GM12801 (cell line): ENCODE data around the gene SLC25A47.

Source experiments
- TF ChIP-seq, protein P1 (sequence below): IDR thresholded peaks from one replicate; pipeline ENCODE4 v1.5.1; 2011; ENCODE audit warnings: control low read depth; ENCODE audit not compliant: insufficient read length; ENCODE audit errors: extremely low read depth

SLC25A47 gene

DNA sequence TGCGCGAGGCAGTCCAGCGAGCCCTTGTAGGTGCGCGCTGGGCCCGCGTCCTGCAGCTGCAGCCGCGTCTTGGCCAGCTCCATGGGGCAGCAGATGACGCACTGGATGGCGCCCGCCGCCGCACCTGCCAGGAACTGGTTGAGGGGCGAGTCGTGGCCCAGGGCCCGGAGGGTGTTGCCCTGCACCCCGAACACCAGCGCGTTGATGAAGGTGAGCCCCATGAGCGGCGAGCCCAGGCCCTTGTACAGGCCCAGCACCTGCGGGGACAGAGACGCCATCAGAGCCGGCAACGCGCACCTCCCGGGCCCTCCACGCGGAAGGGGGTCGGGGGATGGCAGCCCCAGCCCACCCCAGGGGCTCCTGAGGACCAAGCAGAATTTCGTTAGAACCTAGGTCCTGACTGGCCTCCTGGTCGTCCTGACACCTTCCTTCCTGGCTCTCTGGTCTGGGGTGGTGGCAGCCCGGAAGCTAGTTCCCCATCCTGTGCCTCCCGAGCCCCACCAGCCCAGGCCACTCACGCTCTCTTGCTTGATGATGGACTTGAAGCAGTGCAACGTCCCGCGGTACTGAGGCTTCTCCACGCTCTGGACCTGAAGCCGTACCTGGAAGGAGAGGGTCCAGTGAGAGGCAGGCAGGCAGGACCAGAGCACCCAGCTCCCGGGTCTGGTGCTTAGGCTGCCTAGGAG, 30.2 kb upstream of the SLC25A47 start:
- TF ChIP-seq, protein P1, sequence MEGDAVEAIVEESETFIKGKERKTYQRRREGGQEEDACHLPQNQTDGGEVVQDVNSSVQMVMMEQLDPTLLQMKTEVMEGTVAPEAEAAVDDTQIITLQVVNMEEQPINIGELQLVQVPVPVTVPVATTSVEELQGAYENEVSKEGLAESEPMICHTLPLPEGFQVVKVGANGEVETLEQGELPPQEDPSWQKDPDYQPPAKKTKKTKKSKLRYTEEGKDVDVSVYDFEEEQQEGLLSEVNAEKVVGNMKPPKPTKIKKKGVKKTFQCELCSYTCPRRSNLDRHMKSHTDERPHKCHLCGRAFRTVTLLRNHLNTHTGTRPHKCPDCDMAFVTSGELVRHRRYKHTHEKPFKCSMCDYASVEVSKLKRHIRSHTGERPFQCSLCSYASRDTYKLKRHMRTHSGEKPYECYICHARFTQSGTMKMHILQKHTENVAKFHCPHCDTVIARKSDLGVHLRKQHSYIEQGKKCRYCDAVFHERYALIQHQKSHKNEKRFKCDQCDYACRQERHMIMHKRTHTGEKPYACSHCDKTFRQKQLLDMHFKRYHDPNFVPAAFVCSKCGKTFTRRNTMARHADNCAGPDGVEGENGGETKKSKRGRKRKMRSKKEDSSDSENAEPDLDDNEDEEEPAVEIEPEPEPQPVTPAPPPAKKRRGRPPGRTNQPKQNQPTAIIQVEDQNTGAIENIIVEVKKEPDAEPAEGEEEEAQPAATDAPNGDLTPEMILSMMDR: no peak

DNA sequence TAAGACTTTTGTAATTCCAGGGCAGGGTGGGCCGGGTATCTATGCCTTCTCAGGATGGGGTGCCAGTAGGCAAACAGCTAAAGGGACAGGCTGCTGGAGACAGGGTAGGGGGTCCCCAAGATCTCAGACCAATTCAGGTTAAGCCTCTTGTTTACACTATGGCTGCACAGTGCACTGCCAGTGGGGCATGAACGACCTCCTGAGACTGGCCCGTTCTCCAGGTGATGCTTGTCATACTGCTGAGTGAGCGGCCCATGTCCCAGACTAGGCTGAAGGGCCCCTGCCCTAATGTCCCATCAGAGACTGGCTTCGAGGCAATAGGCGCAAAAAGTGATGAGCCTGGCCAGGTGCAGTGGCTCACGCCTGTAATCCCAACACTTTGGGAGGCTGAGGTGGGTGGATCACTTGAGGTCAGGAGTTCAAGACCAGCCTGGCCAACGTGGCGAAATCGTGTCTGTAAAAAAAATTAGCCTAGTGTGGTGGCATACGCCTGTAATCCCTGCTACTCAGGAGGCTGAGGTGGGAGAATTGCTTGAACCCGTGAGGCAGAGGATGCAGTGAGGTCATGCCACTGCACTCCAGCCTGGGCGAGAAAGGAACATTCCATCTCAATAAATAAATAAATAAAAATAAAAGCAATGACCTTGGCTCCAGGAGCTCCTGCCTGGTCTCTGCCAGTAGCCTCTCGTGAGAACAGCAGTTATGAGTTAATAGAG, 29.5 kb upstream of the SLC25A47 start:
- TF ChIP-seq, protein P1: no peak

DNA sequence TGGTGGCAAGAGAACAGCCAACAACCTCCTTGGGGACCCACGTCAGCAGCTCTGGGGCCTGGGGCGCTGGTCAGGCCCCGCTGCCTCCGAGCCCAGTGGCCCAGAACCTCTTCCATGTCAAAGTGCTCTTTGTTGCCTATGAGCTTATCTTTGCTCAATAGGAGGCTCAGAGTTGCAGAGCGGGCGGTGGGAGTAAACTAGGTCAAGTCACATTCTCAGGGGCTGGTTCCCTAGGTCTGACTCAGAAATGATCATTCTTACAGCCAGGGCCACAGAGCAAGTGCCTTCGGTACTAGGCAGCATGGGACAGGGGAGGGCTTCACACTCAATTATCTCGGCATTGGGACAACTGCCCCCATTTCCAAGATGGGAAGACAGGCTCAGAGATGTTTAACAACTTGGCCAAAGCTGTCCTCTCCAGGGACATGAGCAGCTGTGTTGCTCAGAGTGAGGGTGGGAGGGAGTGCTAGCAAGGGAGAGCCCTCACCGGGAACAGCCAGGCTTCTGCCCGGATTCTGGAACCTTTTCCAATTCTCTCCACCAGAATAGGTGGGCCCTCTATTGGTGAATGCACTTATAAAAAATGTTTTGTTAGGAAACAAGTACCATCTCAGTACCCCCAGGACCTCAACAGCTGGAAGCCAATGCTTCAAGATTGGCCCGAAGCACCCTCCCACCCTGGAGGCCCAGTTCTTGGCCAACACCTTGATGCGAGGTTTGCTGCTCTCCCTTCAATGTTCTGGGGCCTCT, 28.8 kb upstream of the SLC25A47 start:
- TF ChIP-seq, protein P1: no peak

DNA sequence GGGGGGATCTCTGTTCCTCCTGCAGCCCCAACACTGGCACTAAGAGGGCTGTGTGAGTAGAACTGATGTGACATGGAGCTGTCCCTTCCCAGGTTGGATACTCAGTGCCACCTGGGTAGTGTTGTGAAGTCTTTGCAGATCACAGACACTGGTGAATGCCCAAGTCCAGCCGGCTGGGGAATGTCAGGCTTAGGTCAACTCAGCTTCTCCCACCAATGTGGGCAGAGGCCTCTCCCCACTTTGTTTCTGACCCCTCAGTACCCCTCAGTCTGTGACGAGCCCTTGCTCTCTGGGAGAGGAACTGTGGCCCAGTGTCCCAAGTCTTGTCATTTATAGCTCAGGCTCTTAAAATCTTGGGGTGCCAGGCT, 28.2 kb upstream of the SLC25A47 start:
- TF ChIP-seq, protein P1: no peak

DNA sequence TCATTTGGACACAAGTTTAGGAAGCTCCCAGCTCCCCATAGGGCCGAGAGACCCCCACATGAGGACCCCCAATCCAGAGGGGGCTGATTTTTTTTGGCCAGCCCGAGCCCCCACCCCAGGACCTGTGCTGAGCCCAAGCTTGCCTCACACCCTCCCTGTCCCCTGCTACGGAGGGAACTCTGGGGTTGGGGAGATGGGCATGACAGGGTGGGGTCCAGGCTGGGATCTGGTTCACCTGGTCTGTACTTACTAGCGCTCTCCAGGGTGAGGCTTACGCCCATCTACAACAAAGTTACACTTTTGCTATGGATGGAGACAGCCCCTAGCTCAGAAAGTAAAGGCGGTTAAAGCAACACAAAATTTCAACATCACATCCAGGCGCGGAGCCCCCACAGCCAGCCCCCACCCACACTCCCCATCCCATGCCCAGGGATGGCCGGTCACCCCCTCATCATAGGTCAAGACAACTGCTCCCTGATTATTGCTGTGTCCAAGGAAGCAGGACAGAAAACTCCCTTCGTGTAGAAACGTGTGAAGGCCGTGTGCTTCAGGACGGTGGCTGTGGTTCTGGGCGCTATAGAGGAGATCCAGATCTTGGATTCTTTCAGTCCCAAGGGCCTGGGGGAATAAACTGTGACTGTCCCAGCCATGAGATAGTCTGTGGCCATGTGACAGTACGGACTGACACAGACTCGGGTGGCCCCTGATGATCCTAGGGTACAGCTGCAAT, 27.6 kb upstream of the SLC25A47 start:
- TF ChIP-seq, protein P1: no peak

DNA sequence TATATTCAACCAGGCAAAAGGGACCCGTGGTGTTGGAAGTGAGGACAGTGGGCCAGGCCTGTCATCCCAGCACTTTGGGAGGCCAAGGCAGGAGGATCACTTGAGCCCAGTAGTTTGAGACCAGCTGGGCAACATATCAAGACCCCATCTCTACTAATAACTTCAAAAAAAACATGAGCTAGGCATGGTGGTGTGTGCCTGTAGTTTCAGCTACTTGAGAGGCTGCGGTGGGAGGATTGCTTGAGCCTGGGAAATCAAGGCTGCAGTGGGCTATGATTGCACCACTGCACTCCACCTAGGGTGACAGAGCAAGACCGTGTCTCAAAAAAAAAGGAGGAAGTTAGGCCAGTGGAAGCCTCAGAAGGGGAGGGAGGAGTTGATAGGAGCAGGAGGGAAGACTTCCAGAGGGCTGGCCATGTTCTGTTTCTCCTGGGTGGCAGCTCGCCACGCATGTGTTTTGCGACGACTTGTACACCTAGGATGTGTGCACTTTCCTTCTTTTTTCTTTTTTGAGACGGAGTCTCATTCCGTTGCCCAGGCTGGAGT, 27.0 kb upstream of the SLC25A47 start:
- TF ChIP-seq, protein P1: no peak
